Left ventricle myocardium superior (tissue), 1 donor: ENCODE measurements around the gene KATNAL1. TPM values are rescaled to one million over a fixed set of nuclear protein-coding genes. Genes with fewer than 3 reads are reported as not detected.
"Not testable (repeated sequence)": the region's sequence is repeated elsewhere in the genome, so short reads cannot be mapped to it uniquely, and the experiment has no call there.

Source experiments
- ATAC-seq: fragments of 200-7000 bp; cut with Tn5 transposase; one replicate; pipeline ENCODE4 v1.9.1; 2020; ENCODE audit warnings: mild to moderate bottlenecking, moderate library complexity
- DNase-seq: peaks from one replicate; pipeline ENCODE4 v3.0.0-alpha.2; 2020
- intact Hi-C: fragments of 100-400 bp; cut with micrococcal nuclease; formaldehyde crosslinking; loops from one replicate; pipeline ENCODE4 v1.11.0; 2022
- total RNA-seq: library from RNA; stranded (reverse); fragmentation: NEBNext Ultra II Directional; extraction: Animal tissue kit (Norgen Biotek cat#: 25700); gene quantifications from one replicate; pipeline ENCODE4 v1.2.1, GENCODE V29; 2021
- donor health status: DM: no; HTN: yes; CAD: no; lungs with severe emphysema.

KATNAL1 gene
- total RNA-seq, 1 donor from 2014 or later: 36.6 TPM

DNA sequence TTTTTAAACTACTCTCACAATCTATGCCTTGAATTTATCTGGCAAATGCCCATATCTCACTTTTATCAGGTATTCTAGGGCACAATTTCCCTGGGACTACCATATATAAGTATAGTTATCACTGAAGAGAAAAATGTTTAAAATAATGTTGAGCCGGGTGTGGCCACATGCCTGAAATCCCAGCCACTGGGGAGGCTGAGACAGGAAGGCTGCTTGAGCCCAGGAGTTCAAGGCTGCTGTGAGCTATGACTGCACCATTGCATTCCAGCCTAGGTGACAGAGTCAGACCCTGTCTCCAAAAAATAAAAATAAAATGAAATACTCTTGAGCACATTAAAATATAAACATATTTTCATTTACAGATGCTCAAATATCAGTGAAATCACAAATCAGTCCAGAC lies 4.1 kb downstream of the KATNAL1 start:
- intact Hi-C loops: no loop called here
- no peak for ATAC-seq
- DNase-seq: no peak

DNA sequence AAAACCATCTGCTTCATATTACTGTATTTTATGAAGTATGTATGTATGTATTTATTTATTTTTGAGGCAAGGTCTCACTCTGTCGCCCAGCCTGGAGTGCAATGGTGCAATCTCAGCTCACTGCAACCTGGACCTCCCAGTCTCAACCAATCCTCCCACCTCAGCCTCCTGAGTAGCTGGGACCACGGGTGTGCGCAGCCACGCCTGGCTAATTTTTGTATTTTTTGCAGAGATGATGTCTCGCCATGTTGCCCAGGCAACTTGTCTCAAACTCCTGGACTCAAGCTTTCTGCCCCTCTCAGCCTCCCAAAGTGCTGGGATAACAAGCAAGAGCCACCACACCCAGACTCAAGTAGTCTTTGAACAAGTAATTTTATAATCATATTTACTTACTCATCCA lies 5.5 kb downstream of the KATNAL1 start:
- ATAC-seq: no peak
- DNase-seq: no peak
- intact Hi-C loops: no loop called here

DNA sequence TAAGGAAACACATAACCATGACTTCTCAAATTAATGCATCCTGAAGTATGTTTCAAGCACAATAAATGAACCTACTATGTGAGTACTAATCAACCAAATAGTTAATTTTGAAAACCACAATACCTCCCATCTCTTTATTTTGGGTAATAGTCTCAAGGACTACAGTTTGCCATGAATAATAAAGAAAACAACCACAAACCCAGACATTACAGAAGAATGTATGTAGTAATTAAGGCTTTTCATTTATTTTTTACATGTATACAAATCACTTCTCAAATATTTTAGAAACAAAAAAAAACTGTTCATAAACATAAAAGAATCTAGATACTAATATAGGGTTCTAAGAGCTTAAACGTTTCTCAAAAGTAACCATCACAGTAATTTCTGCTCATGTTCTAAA lies 6.8 kb downstream of the KATNAL1 start:
- DNase-seq: no peak
- ATAC-seq: no peak
- intact Hi-C loops: no loop called here

DNA sequence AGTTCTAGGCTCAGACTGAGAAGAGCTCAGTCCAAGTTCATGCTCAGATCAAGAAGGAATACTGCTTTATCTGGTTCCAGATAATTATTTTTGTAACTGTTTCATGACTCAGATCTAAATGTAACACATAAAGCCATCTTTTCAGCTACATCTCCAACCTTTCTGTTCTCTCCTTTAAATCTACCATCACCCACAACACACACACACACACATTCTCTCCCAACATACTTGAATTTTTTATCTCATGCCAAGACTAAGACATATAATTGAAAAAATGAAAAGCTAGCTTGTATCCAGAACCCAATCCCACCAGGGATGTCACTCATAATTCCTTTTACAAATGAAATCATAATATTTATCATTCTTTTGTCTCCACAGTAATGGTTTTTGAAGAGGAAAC lies 7.6 kb downstream of the KATNAL1 start:
- DNase-seq (no peak), ATAC-seq (no peak)
- intact Hi-C loops: no loop called here

DNA sequence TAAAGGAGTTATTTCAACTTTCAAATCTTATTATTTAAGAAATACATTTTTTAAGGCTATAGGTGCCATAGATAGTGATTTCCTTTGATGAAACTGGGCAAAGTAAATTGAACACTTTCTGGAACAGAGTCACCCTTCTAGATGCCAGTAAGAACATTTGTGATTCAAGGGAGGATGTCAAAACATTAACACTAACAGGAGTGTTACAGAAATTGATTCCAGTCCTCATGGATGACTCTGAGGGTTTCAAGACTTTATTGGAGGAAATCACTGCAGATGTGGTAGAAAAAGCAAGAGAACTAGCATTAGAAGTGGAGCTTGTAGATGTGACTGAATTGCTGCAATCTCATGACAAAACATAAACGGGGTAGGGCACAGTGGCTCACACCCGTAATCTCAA lies 12.2 kb downstream of the KATNAL1 start:
- ATAC-seq (no peak), DNase-seq (no peak)

DNA sequence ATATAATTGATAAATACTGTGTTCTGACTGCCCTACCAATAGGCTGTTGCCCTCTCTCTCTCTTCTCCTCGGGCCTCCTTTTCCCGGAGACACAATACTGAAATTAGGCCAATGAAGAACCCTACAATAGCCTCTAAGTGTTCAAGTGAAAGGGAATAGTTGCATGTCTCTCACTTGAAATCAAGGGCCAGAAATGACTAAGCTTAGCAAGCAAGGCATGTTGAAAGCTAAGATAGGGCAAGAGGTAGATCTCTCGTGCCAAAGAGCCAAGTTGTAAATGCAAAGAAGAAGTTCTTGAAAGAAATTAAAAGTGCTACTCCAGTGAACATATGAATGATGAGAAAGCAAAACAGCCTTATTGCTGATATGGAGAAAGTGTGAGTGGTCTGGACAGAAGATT lies 13.3 kb downstream of the KATNAL1 start:
- intact Hi-C loops: no loop called here
- DNase-seq (no peak), ATAC-seq (no peak)

More for the DNA sequence above, 12.2 kb downstream of the KATNAL1 start:
- intact Hi-C loops: no loop called here

DNA sequence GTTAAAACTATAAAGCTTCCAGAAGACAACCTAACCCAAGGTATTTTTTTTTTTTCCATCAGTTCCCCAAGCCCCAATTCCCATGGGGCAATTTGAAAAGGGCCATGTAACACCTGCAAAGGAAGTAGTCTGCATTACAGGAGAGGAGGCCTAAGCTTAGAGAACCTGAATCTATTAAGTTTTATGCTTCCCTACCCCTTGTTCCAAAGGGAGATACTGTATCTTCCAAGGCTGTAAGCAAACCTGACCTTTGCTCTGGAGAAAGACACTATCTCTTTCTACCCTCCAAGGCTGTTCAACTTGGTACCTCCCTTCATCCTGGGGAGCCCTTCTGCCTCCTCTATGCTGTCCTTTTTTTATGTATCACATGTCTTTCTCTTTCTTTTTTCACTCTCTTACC lies 15.0 kb downstream of the KATNAL1 start:
- ATAC-seq (no peak), DNase-seq (no peak)
- intact Hi-C loops: no loop called here

DNA sequence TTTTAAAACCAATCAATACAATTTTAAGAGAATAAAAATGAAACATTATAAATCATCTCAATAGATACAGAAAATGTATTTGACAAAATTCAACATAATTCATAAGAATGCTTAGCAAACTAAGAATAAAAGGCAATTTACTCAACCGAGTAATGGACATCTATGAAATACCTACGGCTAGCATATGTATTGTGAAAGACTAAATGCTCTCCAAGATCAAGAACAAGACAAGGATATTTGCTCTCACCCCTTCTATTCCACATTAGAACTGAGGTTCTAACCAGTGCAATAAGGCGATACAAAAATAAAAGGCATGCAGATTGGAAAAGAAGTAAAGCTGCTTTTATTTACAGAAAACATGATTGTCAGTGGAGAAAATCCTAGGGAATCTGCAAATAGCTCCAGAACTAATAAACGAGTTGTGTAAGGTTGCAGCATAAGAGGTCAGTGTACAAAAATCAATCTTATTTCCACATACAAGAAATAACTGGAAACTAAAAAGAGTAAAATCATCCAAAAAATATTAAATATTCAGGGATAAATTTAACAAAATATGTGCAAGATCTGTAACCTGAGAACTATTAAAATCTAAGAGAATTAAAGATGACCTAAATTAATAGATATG lies 16.4 kb downstream of the KATNAL1 start:
- DNase-seq (no peak), ATAC-seq (no peak)
- intact Hi-C loops: no loop called here

DNA sequence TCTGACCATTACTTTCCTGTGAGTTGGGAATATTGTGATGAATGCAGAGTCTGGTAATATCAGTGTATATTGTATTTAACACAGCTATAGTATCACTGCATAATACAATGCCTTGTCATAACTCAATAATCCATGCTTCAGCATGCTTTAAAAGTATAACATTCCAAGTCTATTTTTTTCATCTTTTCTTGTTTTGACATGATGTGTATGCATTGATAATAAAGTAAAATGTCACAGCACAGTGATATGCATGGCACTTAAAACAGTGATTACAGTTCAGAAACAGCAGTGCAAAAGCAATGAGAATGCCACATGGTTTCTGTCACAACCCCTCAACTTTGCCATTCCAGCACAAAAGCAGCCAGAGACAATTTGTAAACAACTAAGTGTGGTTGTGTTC lies 17.8 kb downstream of the KATNAL1 start:
- intact Hi-C loops: no loop called here
- no peak for ATAC-seq

DNA sequence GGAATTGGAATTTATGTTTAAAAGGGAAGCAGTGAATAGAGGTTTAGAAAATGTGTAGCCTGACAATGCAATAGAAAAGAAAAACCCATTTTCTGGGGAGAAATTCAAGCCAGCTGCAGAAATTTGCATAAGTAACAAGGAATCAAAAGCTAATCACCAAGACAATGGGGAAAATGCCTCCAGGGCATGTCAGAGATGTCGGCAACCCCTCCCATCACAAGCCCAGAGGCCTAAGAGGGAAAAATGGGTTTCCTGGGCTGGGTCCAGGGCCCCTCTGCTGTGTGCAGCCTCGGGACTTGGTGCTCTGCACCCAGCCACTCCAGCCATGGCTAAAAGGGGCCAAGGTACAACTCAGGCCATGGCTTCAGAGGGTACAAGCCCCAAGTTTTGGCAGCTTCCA lies 21.3 kb downstream of the KATNAL1 start:
- intact Hi-C loops, DNase-seq: not testable (repeated sequence)

More for the DNA sequence above, 17.8 kb downstream of the KATNAL1 start:
- no peak for DNase-seq

DNA sequence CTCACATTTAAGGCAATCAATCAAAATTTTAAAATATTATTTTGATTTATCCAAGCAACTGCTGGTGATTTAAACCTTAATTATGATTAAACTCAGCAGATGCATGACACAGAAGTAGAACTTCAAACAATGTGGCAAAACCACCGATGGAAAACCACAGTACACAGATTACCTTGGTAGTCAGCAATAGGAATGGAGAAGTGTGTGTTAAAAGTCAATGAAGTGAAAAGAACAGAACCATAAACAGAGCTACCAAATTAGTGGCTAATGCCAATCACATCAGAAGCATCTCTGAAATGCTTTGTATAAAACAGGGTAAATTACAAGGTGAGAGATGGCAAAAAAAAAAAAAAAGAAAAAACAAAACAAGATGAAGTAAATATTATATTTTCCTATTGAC lies 31.2 kb downstream of the KATNAL1 start:
- no peak for ATAC-seq
- intact Hi-C loops: no loop called here
- DNase-seq: no peak

More for the DNA sequence above, 21.3 kb downstream of the KATNAL1 start:
- not testable (repeated sequence) for ATAC-seq

DNA sequence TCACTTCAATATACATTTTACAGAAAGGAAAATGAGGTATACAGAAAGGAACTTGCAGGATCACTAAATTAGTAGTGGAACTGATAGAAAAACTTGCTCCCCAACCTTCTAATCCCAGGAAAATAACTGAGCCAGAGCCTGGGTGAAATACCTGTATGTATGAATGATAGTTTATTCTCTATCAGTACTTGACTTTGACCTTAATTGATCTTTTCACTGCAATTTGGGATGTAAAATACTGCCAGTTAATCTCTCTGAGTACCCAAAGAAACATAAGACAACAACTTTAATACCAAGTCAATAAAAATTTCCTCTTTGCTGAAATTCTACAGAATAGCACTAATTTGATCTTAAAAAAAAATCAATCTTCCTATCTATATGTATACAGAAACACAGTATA lies 33.3 kb downstream of the KATNAL1 start:
- ATAC-seq (no peak), DNase-seq (no peak)

DNA sequence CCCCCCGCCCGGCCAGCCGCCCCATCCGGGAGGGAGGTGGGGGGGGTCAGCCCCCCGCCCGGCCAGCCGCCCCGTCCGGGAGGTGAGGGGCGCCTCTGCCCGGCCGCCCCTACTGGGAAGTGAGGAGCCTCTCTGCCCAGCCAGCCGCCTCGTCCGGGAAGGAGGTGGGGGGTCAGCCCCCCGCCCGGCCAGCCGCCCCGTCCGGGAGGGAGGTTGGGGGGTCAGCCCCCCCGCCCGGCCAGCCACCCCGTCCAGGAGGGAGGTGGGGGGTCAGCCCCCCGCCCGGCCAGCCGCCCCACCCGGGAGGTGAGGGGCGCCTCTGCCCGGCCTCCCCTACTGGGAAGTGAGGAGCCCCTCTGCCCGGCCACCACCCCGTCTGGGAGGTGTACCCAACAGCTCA lies 37.3 kb downstream of the KATNAL1 start:
- ATAC-seq, intact Hi-C loops, DNase-seq: not testable (repeated sequence)

More for the DNA sequence above, 33.3 kb downstream of the KATNAL1 start:
- intact Hi-C loops: no loop called here

DNA sequence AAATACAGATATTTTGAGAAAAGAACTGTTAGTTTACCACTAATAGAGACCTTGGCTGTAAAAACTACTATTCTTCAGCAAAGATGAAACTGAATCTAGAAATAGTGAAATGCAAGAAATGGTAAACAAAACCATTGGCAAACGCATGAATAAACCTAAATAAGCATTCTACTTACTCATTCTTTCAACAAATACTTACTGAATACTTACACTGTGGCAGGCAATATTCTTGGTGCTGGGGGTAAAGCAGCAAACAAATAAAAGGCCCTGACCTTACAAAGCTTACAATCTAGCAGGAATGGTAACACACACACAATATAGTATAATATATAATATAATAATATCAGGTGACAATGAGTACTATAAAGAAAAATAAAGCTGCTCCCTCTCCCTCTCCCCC lies 38.7 kb downstream of the KATNAL1 start:
- ATAC-seq (no peak), DNase-seq (no peak)
- intact Hi-C loops: no loop called here

DNA sequence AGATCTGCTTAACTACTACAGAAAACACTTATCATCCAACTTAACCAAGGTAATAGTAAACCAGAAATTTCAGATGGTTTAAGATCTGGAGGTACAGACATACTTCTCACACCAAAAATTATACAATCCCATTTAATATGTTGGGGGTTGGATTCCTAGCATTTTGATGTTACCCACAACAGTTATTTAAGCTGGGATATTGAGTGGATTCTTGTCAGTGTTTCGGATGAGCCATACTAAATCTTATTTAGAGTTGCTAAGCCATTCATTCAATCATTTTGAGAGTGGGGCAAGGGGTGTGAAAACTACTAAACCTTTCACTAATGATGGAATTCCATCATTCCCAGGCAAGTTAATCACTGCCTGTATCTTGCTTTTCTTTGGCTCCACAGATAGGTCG lies 40.6 kb downstream of the KATNAL1 start:
- DNase-seq (no peak), ATAC-seq (no peak)
- intact Hi-C loops: no loop called here

DNA sequence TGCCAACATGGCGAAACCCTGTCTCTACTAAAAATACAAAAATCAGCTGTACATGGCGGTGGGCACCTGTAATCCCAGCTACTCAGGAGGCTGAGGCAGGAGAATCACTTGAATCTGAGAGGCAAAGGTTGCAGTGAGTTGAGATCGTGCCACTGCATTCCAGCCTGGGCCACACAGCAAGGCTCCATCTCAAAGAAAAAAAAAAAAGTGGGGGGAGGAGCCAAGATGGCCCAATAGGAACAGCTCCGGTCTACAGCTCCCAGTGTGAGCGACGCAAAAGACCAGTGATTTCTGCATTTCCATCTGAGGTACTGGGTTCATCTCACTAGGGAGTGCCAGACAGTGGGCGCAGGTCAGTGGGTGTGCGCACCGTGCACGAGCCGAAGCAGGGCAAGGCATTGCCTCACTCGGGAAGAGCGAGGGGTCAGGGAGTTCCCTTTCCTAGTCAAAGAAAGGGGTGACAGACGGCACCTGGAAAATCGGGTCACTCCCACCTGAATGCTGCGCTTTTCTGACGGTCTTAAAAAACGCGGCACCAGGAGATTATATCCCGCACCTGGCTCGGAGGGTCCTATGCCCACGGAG lies 48.1 kb downstream of the KATNAL1 start:
- DNase-seq, ATAC-seq: not testable (repeated sequence)
- intact Hi-C loops: loop anchor here (10.0 kb wide), 2 partner anchors 56 to 196 kb away; no protein-coding TSS in a partner anchor

DNA sequence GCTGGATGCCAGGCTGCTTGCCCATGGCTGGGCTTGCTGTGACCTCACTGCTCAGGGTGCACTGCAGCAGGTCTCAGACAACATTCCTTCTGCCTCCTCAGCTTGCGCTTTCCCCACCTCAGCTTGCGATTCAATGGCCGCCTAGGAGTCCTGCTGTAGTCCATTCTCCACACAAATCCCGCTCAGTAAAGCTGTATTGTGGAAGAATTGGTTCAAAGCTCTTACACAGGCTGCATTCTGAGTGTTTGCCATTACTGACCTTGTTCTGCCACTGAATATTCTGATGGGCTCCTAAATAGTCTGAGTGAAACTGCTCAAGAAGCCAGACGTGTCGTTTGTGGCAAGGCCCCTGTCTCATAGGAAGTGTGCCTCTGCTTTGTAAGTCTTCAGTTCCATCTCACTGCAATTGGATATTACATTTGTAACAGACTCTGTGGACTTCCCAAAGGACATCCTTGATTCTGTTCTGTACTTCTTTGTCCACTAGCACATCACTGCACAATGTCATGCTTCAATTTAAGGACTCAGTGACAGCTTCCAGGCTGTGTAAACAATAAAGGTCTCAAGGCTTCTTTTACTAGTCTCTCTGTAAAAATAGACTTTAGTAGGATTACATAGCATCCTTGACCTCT lies 49.8 kb downstream of the KATNAL1 start:
- intact Hi-C loops: loop anchor here (10.0 kb wide), 2 partner anchors 57 to 197 kb away; no protein-coding TSS in a partner anchor
- ATAC-seq (peak; percentile 87), DNase-seq (peak; percentile 32)

DNA sequence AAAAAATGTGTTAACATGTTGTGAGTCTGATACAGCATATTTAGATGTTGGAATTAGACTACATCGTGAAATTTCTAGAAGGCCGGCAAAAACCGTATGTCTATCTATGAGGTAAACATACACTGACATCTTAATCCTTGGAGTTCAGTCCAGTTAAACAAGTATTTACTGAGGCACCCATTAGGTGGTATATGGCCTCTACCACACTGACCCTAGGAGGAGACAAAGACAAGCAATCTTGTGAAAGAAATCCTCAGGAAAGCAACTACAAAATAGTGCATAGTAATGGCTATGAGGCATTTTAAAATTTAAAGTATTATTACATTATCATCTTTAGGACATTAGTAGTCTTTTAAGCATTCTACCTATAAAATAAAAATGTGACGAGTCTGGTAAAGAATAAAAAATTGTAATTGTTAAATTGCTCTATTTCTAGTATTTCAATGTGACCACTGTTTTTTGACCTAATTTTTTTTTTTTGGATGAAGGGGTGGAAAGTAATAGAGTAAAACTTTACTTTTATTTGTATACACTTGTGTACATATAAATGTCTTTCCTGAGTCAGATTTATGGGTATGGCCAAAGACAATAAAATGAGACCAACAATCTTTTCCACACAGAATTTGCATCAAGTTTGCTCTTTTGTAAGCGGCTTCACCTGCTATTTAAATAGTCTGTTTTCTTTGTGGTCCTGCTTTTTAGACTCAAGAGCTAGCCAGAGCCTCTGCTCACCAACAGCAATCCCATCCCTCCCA lies 50.5 kb downstream of the KATNAL1 start:
- DNase-seq (no peak), ATAC-seq (peak; percentile 57)
- intact Hi-C loops: loop anchor here (10.0 kb wide), 2 partner anchors 58 to 198 kb away; no protein-coding TSS in a partner anchor

DNA sequence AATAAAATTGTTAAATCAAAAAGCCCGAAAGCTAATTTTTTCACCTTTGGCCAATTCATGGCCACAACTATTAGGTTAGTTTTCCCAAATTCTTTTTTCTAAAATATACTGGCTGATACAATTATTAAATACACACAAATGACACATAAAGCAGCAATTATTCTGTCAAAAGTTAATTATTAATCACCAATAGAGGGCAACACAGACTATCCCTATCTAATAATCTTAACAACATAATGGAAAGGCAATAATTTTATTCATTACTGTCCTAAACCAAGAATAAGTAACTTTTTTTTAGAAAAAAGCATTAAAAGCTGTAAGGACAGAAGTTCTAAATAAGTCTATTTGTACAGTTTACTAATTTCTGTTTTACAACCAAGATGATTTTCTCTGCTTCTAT lies 51.7 kb downstream of the KATNAL1 start:
- no peak for ATAC-seq
- intact Hi-C loops: loop anchor here (10.0 kb wide), 2 partner anchors 59 to 199 kb away; no protein-coding TSS in a partner anchor
- DNase-seq: no peak

DNA sequence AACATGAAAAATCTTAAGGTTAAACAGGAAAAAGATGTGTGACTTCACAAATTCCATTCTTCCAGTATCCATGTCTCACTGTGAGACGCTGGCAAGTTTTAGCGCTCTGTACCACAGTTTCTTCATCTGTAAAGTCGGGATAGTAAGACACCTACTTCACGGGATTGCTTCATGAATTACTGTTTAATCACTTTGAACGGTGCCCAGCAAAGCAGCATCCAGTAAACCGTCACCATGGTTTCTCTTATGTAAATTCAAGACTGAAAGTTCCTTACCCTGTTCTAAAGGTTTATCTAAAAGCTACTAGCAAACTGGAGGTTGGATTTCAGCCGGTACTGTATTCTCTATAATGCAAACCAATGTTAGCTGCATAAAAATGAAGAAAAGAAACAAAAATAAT lies 53.5 kb downstream of the KATNAL1 start:
- DNase-seq: no peak
- intact Hi-C loops: loop anchor here (10.0 kb wide), 2 partner anchors 61 to 201 kb away; no protein-coding TSS in a partner anchor
- no peak for ATAC-seq
